GM12878 (cell line): Measurements from ENCODE around the gene DNAJB14. TPM values are rescaled to one million over a fixed set of nuclear protein-coding genes. Genes with fewer than 3 reads are reported as not detected.

Experiments used
- ATAC-seq: fragments of 200-7000 bp; cut with Tn5 transposase; 3 replicates; pipeline ENCODE4 v1.9.1; 2020; ENCODE audit warnings: mild to moderate bottlenecking, moderate library complexity
- BruUV-seq: library from RNA; stranded (reverse); fragments of 400-500 nt; replicated peaks from 2 replicates; lab custom pipeline; 2021; lab: Mats Ljungman, UMichigan
- CTCF ChIA-PET: fragments of 300-600 bp; sonication (Branson Sonifier 250); formaldehyde crosslinking; extraction: SDS; loops from one replicate; lab custom pipeline; 2021; ENCODE audit warnings: inconsistent platforms; lab: Yijun Ruan, JAX
- POLR2A ChIA-PET: fragments of 350-600 bp; formaldehyde crosslinking; extraction: SDS; loops from one replicate; lab custom pipeline; 2021; ENCODE audit warnings: inconsistent platforms; lab: Charles Lee
- RAD21 ChIA-PET: fragments of 300-600 bp; sonication (Branson Sonifier 250); formaldehyde crosslinking; loops from one replicate; lab custom pipeline; 2023; ENCODE audit warnings: antibody characterized with exemption; ENCODE audit not compliant: unreplicated experiment; lab: Charles Lee
- SMC1A ChIA-PET: fragments of 300-600 bp; sonication (Branson Sonifier 250); formaldehyde crosslinking; loops from one replicate; lab custom pipeline; 2023; ENCODE audit not compliant: unreplicated experiment, uncharacterized antibody; lab: Charles Lee
- DNase-seq: peaks from one replicate; pipeline ENCODE4 v3.0.0-alpha.2; 2011; ENCODE audit warnings: low read depth, low spot score
- FAIRE-seq: peaks from 3 replicates; lab custom pipeline; 2011; peaks lifted over from hg19 to GRCh38; lab: Jason Lieb, UNC
- H2AFZ ChIP-seq: 2 replicates; pipeline ENCODE4 v1.6.0; 2011; ENCODE audit warnings: low read depth, low read length, control low read depth; ENCODE audit not compliant: control insufficient read depth
- H3K27ac ChIP-seq: 2 replicates; pipeline ENCODE4 v1.5.1; 2011; ENCODE audit warnings: control low read depth; ENCODE audit not compliant: control insufficient read depth, insufficient read depth
- H3K27me3 ChIP-seq, 2 experiments: replicated peaks in 1 of 2; 2 replicates each; pipeline versions ENCODE4 v1.6.0 to v1.6.1; 2011; ENCODE audit warnings: low read length in 1 of 2; ENCODE audit not compliant: control insufficient read depth in 2 of 2, insufficient read depth in 2 of 2
- H3K36me3 ChIP-seq, 2 experiments: 2 replicates each; pipeline ENCODE4 v1.5.1; 2011; ENCODE audit warnings: low read length in 1 of 2; ENCODE audit not compliant: control insufficient read depth in 2 of 2, insufficient read depth in 2 of 2
- H3K4me1 ChIP-seq: 2 replicates; pipeline ENCODE4 v1.6.1; 2011; ENCODE audit warnings: mild to moderate bottlenecking, low read length, moderate library complexity, mixed read lengths; ENCODE audit not compliant: control insufficient read depth, insufficient read depth
- H3K4me2 ChIP-seq: 2 replicates; pipeline ENCODE4 v1.6.0; 2011; ENCODE audit warnings: control low read depth; ENCODE audit not compliant: control insufficient read depth, insufficient read depth
- H3K4me3 ChIP-seq: fragments of 200-600 bp; sonication (generic); 2 replicates; pipeline ENCODE4 v1.5.1; 2016
- H3K79me2 ChIP-seq: 2 replicates; pipeline ENCODE4 v1.6.0; 2011; ENCODE audit warnings: low read length; ENCODE audit not compliant: control insufficient read depth, insufficient read depth
- H3K9ac ChIP-seq: 2 replicates; pipeline ENCODE4 v1.8.0; 2011; ENCODE audit warnings: low read length, control low read depth, mixed read lengths; ENCODE audit not compliant: control insufficient read depth, insufficient read depth
- H3K9me3 ChIP-seq: replicated peaks from 3 replicates; pipeline ENCODE4 v1.5.1; 2011; ENCODE audit warnings: mild to moderate bottlenecking, low read length; ENCODE audit not compliant: control insufficient read depth, insufficient read depth
- H4K20me1 ChIP-seq: 2 replicates; pipeline ENCODE4 v1.6.0; 2011; ENCODE audit not compliant: control insufficient read depth, insufficient read depth
- ATF2 ChIP-seq: IDR thresholded peaks from 2 replicates; pipeline ENCODE4 v1.6.1; 2012; ENCODE audit warnings: low read length, inconsistent platforms
- ATF3 ChIP-seq: IDR thresholded peaks from 2 replicates; pipeline ENCODE4 v1.6.1; 2011; ENCODE audit warnings: low read depth, mild to moderate bottlenecking, low read length, moderate library complexity, borderline replicate concordance; ENCODE audit errors: extremely low read depth
- BMI1 ChIP-seq: fragments of 450-650 bp; IDR thresholded peaks from 2 replicates; pipeline ENCODE4 v1.6.1; 2016; ENCODE audit warnings: mild to moderate bottlenecking, moderate library complexity, borderline replicate concordance
- CEBPB ChIP-seq, 2 experiments: fragments of 150-350 bp in 1 of 2; IDR thresholded peaks; 2 replicates each; pipeline ENCODE4 v1.6.1; 2012 to 2014; ENCODE audit warnings: low read depth in 2 of 2, low read length in 2 of 2, borderline replicate concordance in 1 of 2, inconsistent platforms in 1 of 2
- HDAC2 ChIP-seq: fragments of 200-600 bp; sonication (generic); IDR thresholded peaks from 2 replicates; pipeline ENCODE4 v1.6.1; 2017
- IRF3 ChIP-seq: fragments of 450-650 bp; IDR thresholded peaks from 2 replicates; pipeline ENCODE4 v1.6.1; 2014; ENCODE audit warnings: mild to moderate bottlenecking
- MLLT1 ChIP-seq: fragments of 450-650 bp; IDR thresholded peaks from 2 replicates; pipeline ENCODE4 v1.6.1; 2016; ENCODE audit warnings: mild to moderate bottlenecking
- NR2C1 ChIP-seq: fragments of 450-650 bp; IDR thresholded peaks from 2 replicates; pipeline ENCODE4 v1.6.1; 2017; ENCODE audit warnings: antibody characterized with exemption, mild to moderate bottlenecking, moderate library complexity
- NR2F1 ChIP-seq: fragments of 450-650 bp; conservative IDR thresholded peaks from 2 replicates; pipeline ENCODE4 v1.6.1; 2017; ENCODE audit warnings: mild to moderate bottlenecking
- PML ChIP-seq: IDR thresholded peaks from 2 replicates; pipeline ENCODE4 v1.6.1; 2012; ENCODE audit warnings: low read length, inconsistent platforms
- RCOR1 ChIP-seq: conservative IDR thresholded peaks from 2 replicates; pipeline ENCODE4 v1.6.1; 2012; ENCODE audit warnings: low read depth, low read length, improper control_type of control experiment
- SP1 ChIP-seq: IDR thresholded peaks from one replicate; pipeline ENCODE4 v1.6.1; 2011; ENCODE audit warnings: low read depth, low read length
- SRF ChIP-seq, 2 experiments: IDR thresholded peaks; 2 replicates each; pipeline ENCODE4 v1.6.1; 2011; ENCODE audit warnings: low read depth in 2 of 2, low read length in 2 of 2, mild to moderate bottlenecking in 1 of 2, moderate library complexity in 1 of 2
- USF2 ChIP-seq: IDR thresholded peaks from 2 replicates; pipeline ENCODE4 v1.6.1; 2011; ENCODE audit warnings: low read depth, low read length, improper control_type of control experiment, borderline replicate concordance
- ZNF687 ChIP-seq: fragments of 450-650 bp; IDR thresholded peaks from 2 replicates; pipeline ENCODE4 v1.6.1; 2017; ENCODE audit warnings: mild to moderate bottlenecking, moderate library complexity
- whole genome bisulfite sequencing: methylation state at CpG from one replicate; pipeline ENCODE4 v1.1.6; 2016; ENCODE audit warnings: low lambda C conversion rate; ENCODE audit not compliant: insufficient replicate concordance, insufficient coverage; ENCODE audit errors: missing lambda C conversion rate; 5-methylcytosine and 5-hydroxymethylcytosine counted together
- in situ Hi-C: fragments of 300-500 bp; cut with MboI; formaldehyde crosslinking; loops from 9 replicates; pipeline ENCODE4 v1.14.3; 2018; ENCODE audit warnings: mixed read lengths
- intact Hi-C: fragments of 100-400 bp; cut with micrococcal nuclease; formaldehyde crosslinking; loops from one replicate; pipeline ENCODE4 v1.14.2; 2022; ENCODE audit not compliant: unreplicated experiment
- polyA plus RNA-seq, 11 experiments: library from polyadenylated mRNA; depleted of rRNA in 4 of 11; unstranded in 6 of 11; stranded (reverse) in 5 of 11; fragments of >200 nt; fragmentation: Nextera tagmentation in 4 of 11; fragmentation: Illumina TruSeq in 1 of 11; extraction: Ambion mirVana in 4 of 11; extraction: Trizol in 1 of 11; gene quantifications; 1 replicate in 1 of 11; 2 replicates in 10 of 11; pipeline versions ENCODE4 v1.2.1 to v1.2.3, GENCODE V29; 2011 to 2016; ENCODE audit warnings: inconsistent platforms in 2 of 11, missing spikeins in 2 of 11, low read depth in 1 of 11
- total RNA-seq, 4 experiments: library from RNA; depleted of rRNA in 3 of 4; stranded (reverse); fragments of >200 nt in 3 of 4; fragmentation: Illumina TruSeq in 1 of 4; extraction: Trizol in 1 of 4; gene quantifications; 2 replicates each; pipeline versions ENCODE4 v1.2.1 to v1.2.3, GENCODE V29; 2013 to 2021

Gene DNAJB14
- total and polyA plus RNA-seq, 10 of the 15 experiments (the other 5 are each of a cell fraction or from before 2014, with no cell fraction given), result 9.5 to 49.2 (median 27.8) TPM

- TF ChIP-seq SP1 (no peak), SRF (IDR thresholded peaks at IDR 0.05; ENCODE audit: low read depth in 2 of 2, low read length in 2 of 2) (no peak), USF2 (no peak), NR2F1 (no peak), HDAC2 (no peak), PML (no peak), ATF3 (no peak), BMI1 (no peak), NR2C1 (no peak), IRF3 (no peak)
Observed at GRCh38 chr4:99893839-99894160, 52.6 kb downstream of the DNAJB14 start (continued).

- ChIA-PET CTCF (interaction anchor here (0.6 to 2.0 kb wide), 2 partner anchors 48 to 85 kb away, joined by 4 to 9 read pairs; no protein-coding TSS in a partner anchor), SMC1A (interaction anchor here (1.8 kb wide), 1 partner anchor 54 kb away, joined by 7 read pairs; the partner anchor contains the start of gene DNAJB14), RAD21 (no interaction called here), POLR2A (interaction anchor here (3.2 kb wide), 1 partner anchor 56 kb away, joined by 23 read pairs; the partner anchor contains the start of genes DNAJB14 and H2AZ1)
- 90% methylated on average over 8 of the region's 8 CpGs for WGBS
- DNase-seq (no peak), FAIRE-seq (no peak), ATAC-seq (no peak)
- Histone ChIP-seq H3K27ac (no peak overlapping the region; the same call in 1 of the 2 replicates), H3K4me1 (no peaks in the 10 kb centered on the region), H2AFZ (no peak overlapping the region), H3K4me3 (peak overlapping the region; percentile 100), H3K27me3 (no peaks in the 10 kb centered on the region), H3K79me2 (peaks cover 30% of the 10 kb centered on the region), H3K9ac (peak overlapping the region; percentile 96), H3K4me2 (peak overlapping the region; percentile 88), H4K20me1 (no peaks in the 10 kb centered on the region), H3K36me3 (peaks cover 0 to 5% of the 10 kb centered on the region in 2 experiments; a peak in 1 of 4 replicates), H3K9me3 (no peaks in the 10 kb centered on the region)
- in situ Hi-C loops (loop anchor here (5.0 kb wide), 1 partner anchor 331 kb away; the partner anchor contains the start of gene TRMT10A), intact Hi-C loops (no loop called here)
- BruUV-seq, result no TSS peak
- no peak for TF ChIP-seq ZNF687
- no peak for TF ChIP-seq CEBPB (IDR thresholded peaks at IDR 0.05; ENCODE audit: borderline replicate concordance in 1 of 2, low read depth in 2 of 2, low read length in 2 of 2)
- no peak for TF ChIP-seq MLLT1
- no peak for TF ChIP-seq RCOR1
- TF ChIP-seq ATF2, result no peak
Observed at GRCh38 chr4:99893029-99893428, 53.4 kb downstream of the DNAJB14 start.
